CD14-positive monocyte (primary cell): ENCODE data around the gene OR9G1. TPM values are rescaled to one million over a fixed set of nuclear protein-coding genes. Genes with fewer than 3 reads are reported as not detected.

Source experiments
- DNase-seq, 3 donors: peaks; one replicate each; pipeline ENCODE4 v3.0.0-alpha.2; 2011 to 2022
- H2AFZ ChIP-seq: 2 replicates; pipeline ENCODE4 v1.6.0; 2012; ENCODE audit warnings: mild to moderate bottlenecking, low read depth, low read length, inconsistent platforms; ENCODE audit not compliant: insufficient read depth, poor library complexity, severe bottlenecking
- H3K27ac ChIP-seq, 2 donors: 1 replicate in 1 of 2; 2 replicates in 1 of 2; pipeline ENCODE4 v1.5.1; 2012 to 2013; ENCODE audit warnings: low read length in 2 of 2, control low read depth in 1 of 2, inconsistent platforms in 1 of 2, low read depth in 1 of 2, mild to moderate bottlenecking in 1 of 2
- H3K27me3 ChIP-seq, 2 donors: one replicate each; pipeline versions ENCODE4 v1.6.0 to v1.6.1; 2011 to 2013; ENCODE audit warnings: low read length in 2 of 2; ENCODE audit not compliant: control insufficient read depth in 2 of 2, insufficient read depth in 2 of 2
- H3K36me3 ChIP-seq, 2 donors: replicated peaks in 1 of 2; 1 replicate in 1 of 2; 2 replicates in 1 of 2; pipeline versions ENCODE4 v1.5.1 to v1.6.1; 2012 to 2013; ENCODE audit warnings: low read length in 2 of 2, control low read depth in 1 of 2, inconsistent platforms in 1 of 2, mild to moderate bottlenecking in 1 of 2; ENCODE audit not compliant: insufficient read depth in 2 of 2, control insufficient read depth in 1 of 2
- H3K4me1 ChIP-seq, 2 donors: 1 replicate in 1 of 2; 2 replicates in 1 of 2; pipeline versions ENCODE4 v1.5.1 to v1.6.1; 2012 to 2013; ENCODE audit warnings: low read length in 2 of 2, control low read depth in 1 of 2, inconsistent platforms in 1 of 2, mild to moderate bottlenecking in 1 of 2, moderate library complexity in 1 of 2; ENCODE audit not compliant: insufficient read depth in 2 of 2, control insufficient read depth in 1 of 2
- H3K4me2 ChIP-seq: replicated peaks from 2 replicates; pipeline ENCODE3; 2012; ENCODE audit warnings: low read length, moderate library complexity, mild to moderate bottlenecking; ENCODE audit not compliant: poor library complexity, severe bottlenecking; ENCODE audit errors: extremely low read depth
- H3K4me3 ChIP-seq, 3 experiments: fragments of 200-600 bp in 1 of 3; sonication (generic) in 1 of 3; replicated peaks in 1 of 3; 1 replicate in 2 of 3; 2 replicates in 1 of 3; pipeline ENCODE4 v1.5.1; 2011 to 2013; ENCODE audit warnings: low read length in 3 of 3, mild to moderate bottlenecking in 3 of 3, control low read depth in 2 of 3, low read depth in 2 of 3, inconsistent platforms in 1 of 3, moderate library complexity in 1 of 3
- H3K79me2 ChIP-seq: 2 replicates; pipeline ENCODE4 v1.6.0; 2012; ENCODE audit warnings: mild to moderate bottlenecking, control low read depth, inconsistent platforms, low read length, moderate library complexity; ENCODE audit not compliant: insufficient read depth
- H3K9ac ChIP-seq: 2 replicates; pipeline ENCODE4 v1.6.0; 2017; ENCODE audit warnings: low read length, mild to moderate bottlenecking; ENCODE audit not compliant: insufficient read depth, poor library complexity, severe bottlenecking
- H3K9me3 ChIP-seq, 2 donors: replicated peaks in 1 of 2; 1 replicate in 1 of 2; 2 replicates in 1 of 2; pipeline versions ENCODE4 v1.5.1 to v1.6.1; 2012 to 2013; ENCODE audit warnings: low read length in 2 of 2, control low read depth in 1 of 2; ENCODE audit not compliant: control insufficient read depth in 1 of 2, insufficient read depth in 1 of 2
- H4K20me1 ChIP-seq: 2 replicates; pipeline ENCODE4 v1.6.0; 2012; ENCODE audit warnings: mild to moderate bottlenecking, low read length, control low read depth, moderate library complexity; ENCODE audit not compliant: insufficient read depth
- H3K27ac Mint-ChIP-seq, 7 donors: one replicate each; pipeline ENCODE4 v1.8.0; 2020; ENCODE audit warnings: mild to moderate bottlenecking in 7 of 7, mixed read lengths in 7 of 7, moderate library complexity in 6 of 7, inconsistent platforms in 2 of 7
- H3K27me3 Mint-ChIP-seq, 3 donors: one replicate each; pipeline ENCODE4 v1.8.0; 2021 to 2022; ENCODE audit warnings: low read depth in 3 of 3, mild to moderate bottlenecking in 3 of 3, mixed read lengths in 3 of 3, moderate library complexity in 3 of 3, inconsistent platforms in 1 of 3
- H3K36me3 Mint-ChIP-seq, 2 donors: one replicate each; pipeline ENCODE4 v1.8.0; 2020; ENCODE audit warnings: mixed read lengths in 2 of 2, inconsistent platforms in 1 of 2, mild to moderate bottlenecking in 1 of 2
- H3K4me1 Mint-ChIP-seq: one replicate; pipeline ENCODE4 v1.8.0; 2020; ENCODE audit warnings: mild to moderate bottlenecking, mixed read lengths
- H3K4me3 Mint-ChIP-seq, 2 donors: one replicate each; pipeline ENCODE4 v1.8.0; 2020; ENCODE audit warnings: mild to moderate bottlenecking in 2 of 2, mixed read lengths in 2 of 2, moderate library complexity in 1 of 2
- H3K9me3 Mint-ChIP-seq, 7 donors: one replicate each; pipeline ENCODE4 v1.8.0; 2020 to 2022; ENCODE audit warnings: mixed read lengths in 7 of 7, mild to moderate bottlenecking in 6 of 7, moderate library complexity in 6 of 7, inconsistent platforms in 2 of 7
- CTCF ChIP-seq: fragments of 200-600 bp; IDR thresholded peaks from one replicate; pipeline ENCODE4 v1.8.0; 2022; ENCODE audit warnings: antibody characterized with exemption, mild to moderate bottlenecking
- WGBS: methylation state at CpG from one replicate; pipeline ENCODE4 v1.1.5; 2013; ENCODE audit warnings: missing lambda C conversion rate; ENCODE audit not compliant: insufficient coverage; 5-methylcytosine and 5-hydroxymethylcytosine counted together
- intact Hi-C, 2 donors: fragments of 100-400 bp; cut with micrococcal nuclease; formaldehyde crosslinking; loops; one replicate each; pipeline versions ENCODE4 v1.15.0 to v1.15.1; 2023
- polyA minus RNA-seq: library from RNA; depleted of rRNA, polyadenylated mRNA; stranded (reverse); fragments of >200 nt; gene quantifications from 2 replicates; pipeline ENCODE4 v1.2.3, GENCODE V29; 2012
- polyA plus RNA-seq, 3 donors: library from polyadenylated mRNA; depleted of rRNA in 1 of 3; unstranded in 2 of 3; stranded (reverse) in 1 of 3; fragments of 300-500 nt in 2 of 3; fragments of >200 nt in 1 of 3; fragmentation: Illumina TruSeq in 2 of 3; gene quantifications; 1 replicate in 2 of 3; 2 replicates in 1 of 3; pipeline ENCODE4 v1.2.3, GENCODE V29; 2012 to 2021
- total RNA-seq, 12 experiments: library from RNA in 1 of 12; stranded (reverse) in 1 of 12; fragments of 120-200 nt in 1 of 12; gene quantifications; one replicate each; pipeline ENCODE4 v1.2.4 and lab custom pipeline; 2013 to 2026; ENCODE audit warnings: mixed read lengths in 6 of 12, inconsistent platforms in 1 of 12

The OR9G1 gene
- total RNA-seq (2013), result not detected
- polyA plus RNA-seq (not detected), polyA minus RNA-seq (not detected in 2 replicates), total RNA-seq (lab: John Stamatoyannopoulos, UW) (0 to 1.8 (median 0) reads per million in 11 experiments)

GRCh38 chr11:56698795-56699194 is at the start of gene OR9G1:
Gene OR9G1 (plus strand): TSS chr11:56699095. CDS start chr11:56700388, 1,293 bp downstream.
- Histone ChIP-seq H3K4me3 (no peak within 1 kb of the TSS), H3K27ac (no peak within 1 kb of the TSS), H3K36me3 (no peaks in the 10 kb centered on the region), H3K4me2 (no peak within 1 kb of the TSS), H3K79me2 (no peaks in the 10 kb centered on the region), H3K27me3 (no peaks in the 10 kb centered on the region), H2AFZ (no peak within 1 kb of the TSS), H3K9me3 (no peaks in the 10 kb centered on the region), H3K4me1 (no peaks in the 10 kb centered on the region), H3K9ac (no peak within 1 kb of the TSS), H4K20me1 (no peaks in the 10 kb centered on the region)
- no peaks in the 10 kb centered on the region for H3K4me1 Mint-ChIP-seq
- no peak within 1 kb of the TSS for H3K4me3 Mint-ChIP-seq
- no peak for TF ChIP-seq CTCF
- WGBS, result 89% methylated on average over 1 of the region's 1 CpG
- H3K36me3 Mint-ChIP-seq, result no peaks in the 10 kb centered on the region
- H3K27me3 Mint-ChIP-seq, result no peaks in the 10 kb centered on the region
- no peak for DNase-seq
- H3K27ac Mint-ChIP-seq, result no peak within 1 kb of the TSS
- intact Hi-C loops, result no loop called here
- H3K9me3 Mint-ChIP-seq, result no peaks in the 10 kb centered on the region

- no peak overlapping the region for H3K4me3 Mint-ChIP-seq
- H3K36me3 ChIP-seq, result no peaks in the 10 kb centered on the region
These were observed 39.1 kb upstream of the OR9G1 start for GRCh38 chr11:56659755-56660154.

More at GRCh38 chr11:56659755-56660154, 39.1 kb upstream of the OR9G1 start:
- no peaks in the 10 kb centered on the region for H4K20me1 ChIP-seq
- H3K9me3 ChIP-seq, result no peaks in the 10 kb centered on the region
- no peaks in the 10 kb centered on the region for H3K4me1 Mint-ChIP-seq
- no peak overlapping the region for H3K4me3 ChIP-seq
- H2AFZ ChIP-seq, result no peak overlapping the region
- peaks cover 0 to 2% (median 0%) of the 10 kb centered on the region in 3 donors for H3K27me3 Mint-ChIP-seq
- no peak overlapping the region for H3K9ac ChIP-seq
- peaks cover 0 to 10% (median 3%) of the 10 kb centered on the region in 7 donors for H3K9me3 Mint-ChIP-seq
- no CpG with 5 or more reads among the region's 3 CpGs for WGBS
- H3K27ac ChIP-seq, result no peak overlapping the region
- H3K27ac Mint-ChIP-seq, result no peak overlapping the region
- H3K79me2 ChIP-seq, result no peaks in the 10 kb centered on the region
- intact Hi-C loops, result no loop called here
- no peak for DNase-seq
- no peak overlapping the region for H3K4me2 ChIP-seq
- H3K27me3 ChIP-seq, result no peaks in the 10 kb centered on the region
- H3K4me1 ChIP-seq, result no peaks in the 10 kb centered on the region
- H3K36me3 Mint-ChIP-seq, result no peaks in the 10 kb centered on the region
- no peak for TF ChIP-seq CTCF
